SK-N-MC (cell line): ENCODE measurements around the gene PSD4.

ENCODE experiments used
- EZH2 ChIP-seq: fragments of 200-600 bp; sonication (generic); IDR thresholded peaks from one replicate; pipeline ENCODE4 v1.6.1; 2017; ENCODE audit warnings: antibody characterized with exemption
- POLR2AphosphoS5 ChIP-seq: IDR thresholded peaks from 2 replicates; pipeline ENCODE4 v1.6.1; 2012; ENCODE audit warnings: mild to moderate bottlenecking, low read depth, low read length, borderline replicate concordance

DNA sequence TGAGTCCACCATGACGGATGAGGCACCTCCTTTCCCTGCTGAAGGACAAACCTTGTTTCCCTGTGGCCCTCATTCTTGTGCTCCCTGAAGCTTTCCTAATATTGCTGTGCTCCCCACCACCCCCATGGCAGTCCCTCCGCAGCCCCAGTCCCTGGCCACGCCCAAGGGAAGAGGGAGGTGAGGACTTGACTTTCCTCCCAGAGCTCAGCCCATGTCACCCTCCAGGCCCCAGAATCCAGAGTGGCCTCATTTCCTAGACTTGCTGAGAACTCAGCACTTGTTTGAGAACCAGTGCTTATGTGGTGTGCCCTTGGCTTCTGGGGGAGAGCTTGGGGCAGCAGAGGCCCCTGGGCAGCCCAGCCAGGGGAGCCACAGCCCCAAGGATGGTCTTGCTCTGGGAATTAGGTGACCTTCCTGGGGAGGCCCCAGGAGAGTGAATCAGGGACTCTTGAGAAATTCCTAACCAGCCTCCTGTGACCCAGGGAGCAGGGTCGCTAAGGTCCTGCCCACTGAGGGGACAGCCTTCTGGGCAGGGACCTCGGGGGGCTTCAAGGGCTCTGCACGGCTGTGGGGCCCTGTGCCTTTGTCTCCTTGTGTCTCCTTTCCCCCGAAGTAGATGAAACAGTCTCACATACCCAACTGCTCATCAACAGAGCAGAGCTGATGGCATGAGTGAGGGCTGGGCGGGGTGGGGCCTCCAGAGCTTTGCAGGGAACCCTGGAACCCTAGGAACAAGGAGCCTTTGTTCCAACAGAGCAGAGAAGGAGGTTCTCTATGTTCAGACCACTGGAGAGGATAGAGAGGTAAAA, 27.9 kb downstream of the PSD4 start:
- TF ChIP-seq POLR2AphosphoS5: no peak
- TF ChIP-seq EZH2: no peak
